ENCODE measurements around the gene TWF2.

DNA sequence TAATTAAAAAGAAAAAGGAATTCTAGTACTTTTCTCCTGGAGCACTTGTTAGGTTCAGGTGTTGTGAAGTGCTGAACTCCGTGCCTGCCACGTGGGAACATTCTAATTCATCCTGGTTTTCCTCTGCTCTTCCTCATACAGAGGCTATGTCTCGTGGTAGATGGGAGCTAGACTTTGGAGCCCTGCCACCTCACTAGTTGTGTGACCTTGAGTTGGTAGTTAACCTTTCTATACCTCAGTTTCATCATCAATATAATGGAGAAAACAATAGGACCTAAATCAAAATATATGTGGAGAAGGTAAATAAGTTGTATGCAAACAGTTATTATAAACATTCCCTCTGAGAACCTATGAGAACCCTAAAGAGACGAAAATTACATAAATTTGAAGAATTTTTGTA, 30.4 kb downstream of the TWF2 start:
- TF ChIP-seq POLR2AphosphoS5 (IDR thresholded peaks at IDR 0.05; ENCODE audit: borderline replicate concordance, low read depth, low read length) (no peak), EZH2 (IDR thresholded peaks at IDR 0.05) (no peak), FOXP2 (optimal IDR thresholded peaks at IDR 0.05; ENCODE audit: control extremely low read depth, extremely low read length, insufficient read depth) (no peak)

Data from SK-N-MC (cell line).